Endothelial cell of umbilical vein (primary cell): ENCODE results near the gene FKBP8.

Experiments
- EZH2 ChIP-seq: IDR thresholded peaks from 2 replicates; pipeline ENCODE4 v1.6.1; 2012; ENCODE audit warnings: borderline replicate concordance, low read depth, mild to moderate bottlenecking, moderate library complexity, low read length, inconsistent platforms; ENCODE audit not compliant: severe bottlenecking
- JUN ChIP-seq: IDR thresholded peaks from 2 replicates; pipeline ENCODE4 v1.6.1; 2011; ENCODE audit warnings: borderline replicate concordance, low read depth; ENCODE audit not compliant: insufficient read length, insufficient read depth
- MYC ChIP-seq: IDR thresholded peaks from one replicate; pipeline ENCODE4 v1.6.1; 2011; ENCODE audit warnings: mild to moderate bottlenecking, low read depth, low read length
- POLR2A ChIP-seq: IDR thresholded peaks from 2 replicates; pipeline ENCODE4 v1.6.1; 2012; ENCODE audit warnings: low read depth, mild to moderate bottlenecking, control low read depth, low read length
- POLR2AphosphoS5 ChIP-seq: IDR thresholded peaks from 2 replicates; pipeline ENCODE4 v1.6.1; 2012; ENCODE audit warnings: low read depth, mild to moderate bottlenecking, control low read depth, low read length, moderate library complexity; ENCODE audit not compliant: insufficient read depth
- TF ChIP-seq, protein P1 (sequence below), 2 donors: IDR thresholded peaks; 1 replicate in 1 of 2; 2 replicates in 1 of 2; pipeline ENCODE4 v1.5.1; 2011; ENCODE audit warnings: low read length in 2 of 2, mild to moderate bottlenecking in 2 of 2, moderate library complexity in 2 of 2, control low read depth in 1 of 2, inconsistent platforms in 1 of 2, low read depth in 1 of 2; ENCODE audit not compliant: insufficient read depth in 1 of 2; ENCODE audit errors: extremely low read depth in 1 of 2
- TF ChIP-seq, protein P2 (sequence below): IDR thresholded peaks from 2 replicates; pipeline ENCODE4 v1.6.1; 2011; ENCODE audit not compliant: insufficient read depth, insufficient read length

DNA sequence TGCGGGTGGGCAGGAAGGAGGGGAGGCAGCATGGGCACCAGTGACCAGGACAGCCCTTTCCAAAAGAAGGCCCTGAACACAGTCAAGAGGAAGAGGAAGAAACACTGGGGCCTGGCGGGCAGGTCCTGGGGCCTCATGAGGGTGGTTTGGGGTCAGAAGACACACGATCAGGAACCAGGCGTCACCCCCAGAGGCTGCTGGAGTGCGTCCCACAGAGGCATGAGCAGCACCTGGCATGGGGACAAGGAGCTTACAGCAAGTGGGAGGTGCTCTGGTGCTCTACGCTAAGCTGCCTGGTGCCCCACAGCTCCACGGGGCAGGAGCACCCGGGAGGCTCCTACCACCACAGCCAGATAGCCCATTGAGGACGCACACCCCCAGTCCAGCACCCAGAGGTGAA is 41.5 kb downstream of the FKBP8 start:
- TF ChIP-seq POLR2A (no peak), POLR2AphosphoS5 (no peak), JUN (no peak), EZH2 (no peak), MYC (no peak)
- TF ChIP-seq, protein P1, sequence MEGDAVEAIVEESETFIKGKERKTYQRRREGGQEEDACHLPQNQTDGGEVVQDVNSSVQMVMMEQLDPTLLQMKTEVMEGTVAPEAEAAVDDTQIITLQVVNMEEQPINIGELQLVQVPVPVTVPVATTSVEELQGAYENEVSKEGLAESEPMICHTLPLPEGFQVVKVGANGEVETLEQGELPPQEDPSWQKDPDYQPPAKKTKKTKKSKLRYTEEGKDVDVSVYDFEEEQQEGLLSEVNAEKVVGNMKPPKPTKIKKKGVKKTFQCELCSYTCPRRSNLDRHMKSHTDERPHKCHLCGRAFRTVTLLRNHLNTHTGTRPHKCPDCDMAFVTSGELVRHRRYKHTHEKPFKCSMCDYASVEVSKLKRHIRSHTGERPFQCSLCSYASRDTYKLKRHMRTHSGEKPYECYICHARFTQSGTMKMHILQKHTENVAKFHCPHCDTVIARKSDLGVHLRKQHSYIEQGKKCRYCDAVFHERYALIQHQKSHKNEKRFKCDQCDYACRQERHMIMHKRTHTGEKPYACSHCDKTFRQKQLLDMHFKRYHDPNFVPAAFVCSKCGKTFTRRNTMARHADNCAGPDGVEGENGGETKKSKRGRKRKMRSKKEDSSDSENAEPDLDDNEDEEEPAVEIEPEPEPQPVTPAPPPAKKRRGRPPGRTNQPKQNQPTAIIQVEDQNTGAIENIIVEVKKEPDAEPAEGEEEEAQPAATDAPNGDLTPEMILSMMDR (IDR thresholded peaks at IDR 0.05; ENCODE audit: extremely low read depth in 1 of 2, insufficient read depth in 1 of 2, low read depth in 1 of 2, low read length in 2 of 2), result no peak
- TF ChIP-seq, protein P2, sequence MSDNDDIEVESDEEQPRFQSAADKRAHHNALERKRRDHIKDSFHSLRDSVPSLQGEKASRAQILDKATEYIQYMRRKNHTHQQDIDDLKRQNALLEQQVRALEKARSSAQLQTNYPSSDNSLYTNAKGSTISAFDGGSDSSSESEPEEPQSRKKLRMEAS, result no peak
